K562 (cell line): Measurements from ENCODE around the gene HDAC5. TPM values are rescaled to one million over a fixed set of nuclear protein-coding genes. Genes with fewer than 3 reads are reported as not detected.
A peak's percentile ranks its signal among the peaks of the same experiment; 100 is the strongest.

ENCODE experiments used
- ARNT ChIP-seq, 2 experiments: fragments of 450-650 bp; IDR thresholded peaks; 2 replicates each; pipeline ENCODE4 v1.6.1; 2016; ENCODE audit warnings: mild to moderate bottlenecking in 1 of 2
- CBFA2T2 ChIP-seq: fragments of 450-650 bp; conservative IDR thresholded peaks from 2 replicates; pipeline ENCODE4 v1.6.1; 2017; ENCODE audit warnings: mild to moderate bottlenecking
- CBX5 ChIP-seq: IDR thresholded peaks from 2 replicates; pipeline ENCODE4 v1.6.1; 2014; ENCODE audit warnings: low read depth, borderline replicate concordance
- MAFK ChIP-seq: IDR thresholded peaks from 2 replicates; pipeline ENCODE4 v1.6.1; 2011; ENCODE audit warnings: low read length, improper control_type of control experiment
- MEIS2 ChIP-seq: fragments of 450-650 bp; IDR thresholded peaks from 2 replicates; pipeline ENCODE4 v1.6.1; 2014; ENCODE audit warnings: mild to moderate bottlenecking; ENCODE audit not compliant: partially characterized antibody
- PATZ1 ChIP-seq: fragments of 250-450 bp; sonication (Bioruptor Pico); IDR thresholded peaks from 2 replicates; pipeline ENCODE4 v1.5.0; 2020; ENCODE audit warnings: mild to moderate bottlenecking, borderline replicate concordance
- POLR3A ChIP-seq: IDR thresholded peaks from 2 replicates; pipeline ENCODE4 v1.6.1; 2011; ENCODE audit warnings: borderline replicate concordance, mild to moderate bottlenecking, moderate library complexity; ENCODE audit not compliant: insufficient read length, insufficient read depth; ENCODE audit errors: extremely low read depth
- POLR3G ChIP-seq: IDR thresholded peaks from 2 replicates; pipeline ENCODE4 v1.6.1; 2011; ENCODE audit not compliant: insufficient read length, insufficient replicate concordance; ENCODE audit errors: extremely low read depth
- TBL1XR1 ChIP-seq, 2 experiments: IDR thresholded peaks; 2 replicates each; pipeline ENCODE4 v1.6.1; 2012; ENCODE audit warnings: improper control_type of control experiment in 2 of 2, low read length in 2 of 2, mild to moderate bottlenecking in 1 of 2
- TCFL5 ChIP-seq: fragments of 250-450 bp; sonication (Bioruptor Pico); conservative IDR thresholded peaks from 2 replicates; pipeline ENCODE4 v1.6.1; 2021; ENCODE audit warnings: mild to moderate bottlenecking, moderate library complexity, matching md5 sums
- ZEB2 ChIP-seq: fragments of 450-650 bp; IDR thresholded peaks from 2 replicates; pipeline ENCODE4 v1.6.1; 2016
- ZNF518B ChIP-seq: fragments of 250-450 bp; sonication (Bioruptor Pico); IDR thresholded peaks from 2 replicates; pipeline ENCODE4 v1.5.0; 2021; ENCODE audit warnings: mild to moderate bottlenecking, moderate library complexity
- ZNF584 ChIP-seq: fragments of 200-800 bp; sonication (Bioruptor generic); IDR thresholded peaks from 2 replicates; pipeline ENCODE4 v1.6.1; 2016; ENCODE audit warnings: low read depth, mild to moderate bottlenecking, missing genetic modification characterization, missing compliant biosample characterization
- polyA plus RNA-seq, 8 experiments: library from polyadenylated mRNA; depleted of rRNA in 4 of 8; stranded (reverse) in 5 of 8; unstranded in 3 of 8; fragments of >200 nt; fragmentation: Nextera tagmentation in 2 of 8; fragmentation: Illumina TruSeq in 1 of 8; extraction: Ambion mirVana in 2 of 8; extraction: Trizol in 1 of 8; gene quantifications; 2 replicates each; pipeline versions ENCODE4 v1.2.1 to v1.2.3, GENCODE V29; 2011 to 2014; ENCODE audit warnings: inconsistent platforms in 1 of 8, missing spikeins in 1 of 8
- total RNA-seq, 7 experiments: library from RNA; depleted of rRNA in 6 of 7; stranded (reverse); fragments of >200 nt in 6 of 7; fragmentation: Illumina TruSeq in 2 of 7; extraction: Trizol in 2 of 7; gene quantifications; 2 replicates each; pipeline versions ENCODE4 v1.2.1 to v1.2.3, GENCODE V29; 2011 to 2021; ENCODE audit warnings: low replicate concordance in 1 of 7
- TF ChIP-seq, protein P1 (sequence below), 2 experiments: IDR thresholded peaks in 1 of 2; conservative IDR thresholded peaks in 1 of 2; 2 replicates each; pipeline ENCODE4 v1.6.1; 2016; ENCODE audit warnings: low read depth in 2 of 2, mild to moderate bottlenecking in 1 of 2, missing compliant biosample characterization in 1 of 2, missing genetic modification characterization in 1 of 2, moderate library complexity in 1 of 2
- TF ChIP-seq, protein P2 (sequence below): fragments of 450-650 bp; formaldehyde crosslinking; conservative IDR thresholded peaks from 2 replicates; pipeline ENCODE4 v1.4.0; 2022; ENCODE audit warnings: mild to moderate bottlenecking, missing genetic modification characterization

Gene HDAC5
- total and polyA plus RNA-seq, 9 of the 15 experiments (the other 6 are each of a cell fraction or from before 2014, with no cell fraction given), result 0.45 to 26.2 (median 16.4) TPM

GRCh38 chr17:44137891-44138709 lies 14.7 kb upstream of the HDAC5 start (continued):
- TF ChIP-seq, protein P1, sequence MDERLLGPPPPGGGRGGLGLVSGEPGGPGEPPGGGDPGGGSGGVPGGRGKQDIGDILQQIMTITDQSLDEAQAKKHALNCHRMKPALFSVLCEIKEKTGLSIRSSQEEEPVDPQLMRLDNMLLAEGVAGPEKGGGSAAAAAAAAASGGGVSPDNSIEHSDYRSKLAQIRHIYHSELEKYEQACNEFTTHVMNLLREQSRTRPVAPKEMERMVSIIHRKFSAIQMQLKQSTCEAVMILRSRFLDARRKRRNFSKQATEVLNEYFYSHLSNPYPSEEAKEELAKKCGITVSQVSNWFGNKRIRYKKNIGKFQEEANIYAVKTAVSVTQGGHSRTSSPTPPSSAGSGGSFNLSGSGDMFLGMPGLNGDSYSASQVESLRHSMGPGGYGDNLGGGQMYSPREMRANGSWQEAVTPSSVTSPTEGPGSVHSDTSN (CRISPR knock-in tag; IDR thresholded peaks at IDR 0.05; ENCODE audit: low read depth), result no peak
- TF ChIP-seq, protein P1 (tag; conservative IDR thresholded peaks at IDR 0.05; ENCODE audit: low read depth), result peak; percentile 57; the same call in 1 of the 2 replicates
- no peak; the same call in 1 of the 2 replicates for TF ChIP-seq CBX5
- TF ChIP-seq ZNF518B (CRISPR knock-in tag), result no peak
- TF ChIP-seq ZNF584 (CRISPR knock-in tag), result no peak
- peak; percentile 95 for TF ChIP-seq MEIS2
- no peak for TF ChIP-seq PATZ1 (CRISPR knock-in tag)
- peak; percentile 21; the same call in 1 of the 2 replicates for TF ChIP-seq ZEB2
- 0 out of 2 replicates have a peak, but pooled peaks have one; percentile 11 for TF ChIP-seq CBFA2T2
- TF ChIP-seq POLR3G, result no peak
- TF ChIP-seq, protein P2, sequence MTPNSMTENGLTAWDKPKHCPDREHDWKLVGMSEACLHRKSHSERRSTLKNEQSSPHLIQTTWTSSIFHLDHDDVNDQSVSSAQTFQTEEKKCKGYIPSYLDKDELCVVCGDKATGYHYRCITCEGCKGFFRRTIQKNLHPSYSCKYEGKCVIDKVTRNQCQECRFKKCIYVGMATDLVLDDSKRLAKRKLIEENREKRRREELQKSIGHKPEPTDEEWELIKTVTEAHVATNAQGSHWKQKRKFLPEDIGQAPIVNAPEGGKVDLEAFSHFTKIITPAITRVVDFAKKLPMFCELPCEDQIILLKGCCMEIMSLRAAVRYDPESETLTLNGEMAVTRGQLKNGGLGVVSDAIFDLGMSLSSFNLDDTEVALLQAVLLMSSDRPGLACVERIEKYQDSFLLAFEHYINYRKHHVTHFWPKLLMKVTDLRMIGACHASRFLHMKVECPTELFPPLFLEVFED, result no peak
- TF ChIP-seq TBL1XR1 (IDR thresholded peaks at IDR 0.05; ENCODE audit: low read length in 2 of 2), result no peak
- TF ChIP-seq POLR3A, result no peak
- TF ChIP-seq MAFK, result 0 out of 2 replicates have a peak, but pooled peaks have one; percentile 8
- no peak for TF ChIP-seq TCFL5
- TF ChIP-seq ARNT (IDR thresholded peaks at IDR 0.05), result no peak
